HL-60 (cell line): Measurements from ENCODE around the gene FRG1.
"Not testable (repeated sequence)": the region's sequence is repeated elsewhere in the genome, so short reads cannot be mapped to it uniquely, and the experiment has no call there.

Source experiments
- DNase-seq, 2 experiments: peaks; one replicate each; pipeline ENCODE4 v3.0.0-alpha.2; 2010 to 2020; ENCODE audit warnings: low read depth in 1 of 2, low spot score in 1 of 2
- H3K27ac ChIP-seq: fragments of 250-450 bp; sonication (Bioruptor Pico); replicated peaks from 2 replicates; pipeline ENCODE4 v1.5.1; 2020; ENCODE audit warnings: mild to moderate bottlenecking, moderate library complexity
- H3K27me3 ChIP-seq: fragments of 250-450 bp; sonication (Bioruptor Pico); 2 replicates; pipeline ENCODE4 v1.5.1; 2021; ENCODE audit warnings: mild to moderate bottlenecking, moderate library complexity; ENCODE audit not compliant: insufficient read depth, poor library complexity, severe bottlenecking
- H3K4me3 ChIP-seq: replicated peaks from 2 replicates; pipeline ENCODE4 v1.5.1; 2011; ENCODE audit warnings: mild to moderate bottlenecking, control low read depth, low read length; ENCODE audit not compliant: insufficient read depth
- GABPA ChIP-seq: IDR thresholded peaks from 2 replicates; pipeline ENCODE4 v1.6.1; 2012; ENCODE audit warnings: low read depth
- POLR2AphosphoS5 ChIP-seq: IDR thresholded peaks from 2 replicates; pipeline ENCODE4 v1.6.1; 2012; ENCODE audit warnings: low read depth
- SPI1 ChIP-seq: IDR thresholded peaks from 2 replicates; pipeline ENCODE4 v1.6.1; 2012; ENCODE audit warnings: low read depth, mild to moderate bottlenecking, borderline replicate concordance
- TF ChIP-seq, protein P1 (sequence below): IDR thresholded peaks from 2 replicates; pipeline ENCODE4 v1.6.1; 2012; ENCODE audit warnings: low read depth; ENCODE audit not compliant: insufficient replicate concordance
- TF ChIP-seq, protein P2 (sequence below): IDR thresholded peaks from one replicate; pipeline ENCODE4 v1.5.1; 2011; ENCODE audit warnings: low read length, control low read depth, inconsistent platforms; ENCODE audit not compliant: insufficient read depth

FRG1 gene

DNA sequence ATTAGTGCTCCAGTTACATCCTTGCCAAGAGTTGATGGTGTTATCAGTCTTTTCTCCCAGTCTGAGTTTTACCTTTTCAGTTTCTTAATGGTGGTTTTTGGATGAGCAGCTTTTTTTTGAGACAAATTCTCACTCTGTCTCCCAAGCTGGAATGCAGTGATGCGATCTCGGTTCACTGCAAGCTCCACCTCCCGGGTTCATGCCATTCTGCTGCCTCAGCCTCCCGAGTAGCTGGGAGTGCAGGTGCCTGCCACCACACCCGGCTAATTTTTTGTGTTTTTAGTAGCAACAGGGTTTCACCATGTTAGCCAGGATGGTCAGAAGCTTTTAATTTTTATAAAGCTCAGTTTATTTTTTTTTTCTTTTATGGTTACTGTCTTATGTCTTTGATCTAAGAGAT, 3.4 kb downstream of the FRG1 start:
- H3K27me3 ChIP-seq, H3K27ac ChIP-seq, DNase-seq, H3K4me3 ChIP-seq: not testable (repeated sequence)

DNA sequence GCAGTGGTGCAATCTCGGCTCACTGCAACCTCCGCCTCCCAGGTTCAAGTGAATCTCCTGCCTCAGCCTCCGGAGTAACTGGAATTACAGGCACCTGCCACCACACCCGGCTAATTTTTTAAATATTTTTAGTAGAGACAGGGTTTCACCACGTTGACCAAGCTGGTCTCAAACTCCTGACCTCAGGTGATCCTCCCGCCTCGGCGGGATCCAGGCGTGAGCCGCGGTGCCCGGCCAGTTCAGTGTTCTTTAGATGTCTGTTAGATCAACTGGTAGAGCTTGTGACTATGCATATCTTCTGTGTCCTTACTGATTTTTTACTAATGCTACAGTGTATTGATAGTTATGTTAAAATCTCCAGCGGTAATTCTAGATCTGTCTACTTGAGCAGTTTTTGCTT, 6.2 kb downstream of the FRG1 start:
- not testable (repeated sequence) for H3K4me3 ChIP-seq, H3K27ac ChIP-seq, H3K27me3 ChIP-seq, DNase-seq

DNA sequence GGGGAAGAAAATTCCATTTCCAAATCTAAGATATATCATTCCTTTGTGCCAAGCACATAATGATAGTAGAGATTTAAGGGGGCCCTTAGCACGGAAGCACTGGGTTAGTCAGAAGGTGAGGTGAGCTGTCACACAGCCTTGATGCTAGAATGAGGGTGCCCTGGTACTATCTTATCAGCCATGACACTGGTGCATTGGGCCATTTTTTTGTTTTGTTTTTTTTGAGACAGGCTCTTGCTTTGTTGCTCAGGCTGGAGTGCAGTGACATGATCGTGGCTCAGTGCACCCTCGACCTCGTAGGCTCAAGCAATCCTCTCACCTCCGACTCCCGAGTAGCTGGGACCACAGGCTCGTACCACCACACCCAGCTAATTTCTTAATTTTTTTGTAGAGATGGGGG, 7.8 kb downstream of the FRG1 start:
- not testable (repeated sequence) for H3K27ac ChIP-seq, DNase-seq, H3K4me3 ChIP-seq, H3K27me3 ChIP-seq

DNA sequence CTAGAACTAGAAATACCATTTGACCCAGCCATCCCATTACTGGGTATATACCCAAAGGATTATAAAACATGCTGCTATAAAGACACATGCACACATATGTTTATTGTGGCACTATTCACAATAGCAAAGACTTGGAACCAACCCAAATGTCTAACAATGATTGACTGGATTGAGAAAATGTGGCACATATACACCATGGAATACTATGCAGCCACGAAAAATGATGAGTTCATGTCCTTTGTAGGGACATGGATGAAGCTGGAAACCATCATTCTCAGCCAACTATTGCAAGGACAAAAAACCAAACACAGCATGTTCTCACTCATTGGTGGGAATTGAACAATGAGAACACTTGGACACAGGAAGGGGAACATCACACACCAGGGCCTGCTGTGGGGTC, 28.6 kb downstream of the FRG1 start:
- H3K27me3 ChIP-seq = not testable (repeated sequence)

DNA sequence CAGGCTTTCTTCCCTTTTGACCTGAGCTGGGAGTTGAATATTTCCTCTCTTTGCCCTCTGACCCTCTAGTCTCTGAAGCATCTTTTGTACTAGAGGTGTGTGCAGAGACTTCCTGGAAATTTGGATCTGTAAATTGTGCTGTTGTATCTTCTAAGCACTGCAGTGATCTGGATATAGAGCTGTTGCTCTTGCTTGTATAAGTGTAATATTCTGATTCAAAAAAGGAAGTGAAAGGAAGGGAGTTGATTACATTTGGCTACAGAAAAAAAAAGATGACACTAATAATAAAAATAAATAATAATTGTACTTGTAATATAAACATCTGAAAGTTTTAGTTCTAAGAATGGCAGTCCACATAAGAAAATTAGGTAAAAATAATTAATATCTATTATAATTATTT, 33.0 kb downstream of the FRG1 start:
- TF ChIP-seq, protein P1, sequence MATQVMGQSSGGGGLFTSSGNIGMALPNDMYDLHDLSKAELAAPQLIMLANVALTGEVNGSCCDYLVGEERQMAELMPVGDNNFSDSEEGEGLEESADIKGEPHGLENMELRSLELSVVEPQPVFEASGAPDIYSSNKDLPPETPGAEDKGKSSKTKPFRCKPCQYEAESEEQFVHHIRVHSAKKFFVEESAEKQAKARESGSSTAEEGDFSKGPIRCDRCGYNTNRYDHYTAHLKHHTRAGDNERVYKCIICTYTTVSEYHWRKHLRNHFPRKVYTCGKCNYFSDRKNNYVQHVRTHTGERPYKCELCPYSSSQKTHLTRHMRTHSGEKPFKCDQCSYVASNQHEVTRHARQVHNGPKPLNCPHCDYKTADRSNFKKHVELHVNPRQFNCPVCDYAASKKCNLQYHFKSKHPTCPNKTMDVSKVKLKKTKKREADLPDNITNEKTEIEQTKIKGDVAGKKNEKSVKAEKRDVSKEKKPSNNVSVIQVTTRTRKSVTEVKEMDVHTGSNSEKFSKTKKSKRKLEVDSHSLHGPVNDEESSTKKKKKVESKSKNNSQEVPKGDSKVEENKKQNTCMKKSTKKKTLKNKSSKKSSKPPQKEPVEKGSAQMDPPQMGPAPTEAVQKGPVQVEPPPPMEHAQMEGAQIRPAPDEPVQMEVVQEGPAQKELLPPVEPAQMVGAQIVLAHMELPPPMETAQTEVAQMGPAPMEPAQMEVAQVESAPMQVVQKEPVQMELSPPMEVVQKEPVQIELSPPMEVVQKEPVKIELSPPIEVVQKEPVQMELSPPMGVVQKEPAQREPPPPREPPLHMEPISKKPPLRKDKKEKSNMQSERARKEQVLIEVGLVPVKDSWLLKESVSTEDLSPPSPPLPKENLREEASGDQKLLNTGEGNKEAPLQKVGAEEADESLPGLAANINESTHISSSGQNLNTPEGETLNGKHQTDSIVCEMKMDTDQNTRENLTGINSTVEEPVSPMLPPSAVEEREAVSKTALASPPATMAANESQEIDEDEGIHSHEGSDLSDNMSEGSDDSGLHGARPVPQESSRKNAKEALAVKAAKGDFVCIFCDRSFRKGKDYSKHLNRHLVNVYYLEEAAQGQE = no peak
- TF ChIP-seq POLR2AphosphoS5 (no peak), SPI1 (no peak), GABPA (no peak)
- TF ChIP-seq, protein P2, sequence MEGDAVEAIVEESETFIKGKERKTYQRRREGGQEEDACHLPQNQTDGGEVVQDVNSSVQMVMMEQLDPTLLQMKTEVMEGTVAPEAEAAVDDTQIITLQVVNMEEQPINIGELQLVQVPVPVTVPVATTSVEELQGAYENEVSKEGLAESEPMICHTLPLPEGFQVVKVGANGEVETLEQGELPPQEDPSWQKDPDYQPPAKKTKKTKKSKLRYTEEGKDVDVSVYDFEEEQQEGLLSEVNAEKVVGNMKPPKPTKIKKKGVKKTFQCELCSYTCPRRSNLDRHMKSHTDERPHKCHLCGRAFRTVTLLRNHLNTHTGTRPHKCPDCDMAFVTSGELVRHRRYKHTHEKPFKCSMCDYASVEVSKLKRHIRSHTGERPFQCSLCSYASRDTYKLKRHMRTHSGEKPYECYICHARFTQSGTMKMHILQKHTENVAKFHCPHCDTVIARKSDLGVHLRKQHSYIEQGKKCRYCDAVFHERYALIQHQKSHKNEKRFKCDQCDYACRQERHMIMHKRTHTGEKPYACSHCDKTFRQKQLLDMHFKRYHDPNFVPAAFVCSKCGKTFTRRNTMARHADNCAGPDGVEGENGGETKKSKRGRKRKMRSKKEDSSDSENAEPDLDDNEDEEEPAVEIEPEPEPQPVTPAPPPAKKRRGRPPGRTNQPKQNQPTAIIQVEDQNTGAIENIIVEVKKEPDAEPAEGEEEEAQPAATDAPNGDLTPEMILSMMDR = no peak
- H3K4me3 ChIP-seq = no peak overlapping the region

More for the DNA sequence above, 28.6 kb downstream of the FRG1 start:
- not testable (repeated sequence) for H3K4me3 ChIP-seq, H3K27ac ChIP-seq, DNase-seq

DNA sequence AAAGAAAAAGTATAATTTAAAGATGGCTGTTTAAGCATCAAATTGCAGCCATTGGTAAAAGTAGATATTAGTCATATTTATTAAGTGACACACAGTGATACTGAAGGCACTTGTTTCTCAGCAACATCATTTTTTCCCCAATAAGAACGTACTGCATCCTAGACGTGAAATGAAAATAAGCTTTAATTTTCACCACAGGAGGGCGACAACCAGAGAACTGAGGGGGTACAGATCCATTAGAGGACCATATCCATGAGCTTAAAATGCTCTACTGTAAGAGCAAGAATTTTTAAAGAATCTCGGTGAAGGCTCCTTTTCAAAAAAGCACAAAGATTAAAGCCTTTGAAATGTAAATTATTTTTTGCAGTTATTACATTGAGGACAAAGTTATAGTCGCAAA, 33.4 kb downstream of the FRG1 start:
- DNase-seq = no peak
- TF ChIP-seq SPI1 = no peak
- TF ChIP-seq, protein P1 = no peak
- no peak for TF ChIP-seq GABPA
- no peak for TF ChIP-seq POLR2AphosphoS5
- TF ChIP-seq, protein P2 = no peak
- Histone ChIP-seq H3K27me3 (no peaks in the 10 kb centered on the region), H3K4me3 (no peak overlapping the region), H3K27ac (no peak overlapping the region)

More for the DNA sequence above, 33.0 kb downstream of the FRG1 start:
- H3K27me3 ChIP-seq = no peaks in the 10 kb centered on the region
- no peak for DNase-seq
- H3K27ac ChIP-seq = no peak overlapping the region
